ENCODE measurements around the gene BBS10. TPM values are rescaled to one million over a fixed set of nuclear protein-coding genes. Genes with fewer than 3 reads are reported as not detected.
"Not testable (repeated sequence)": the region's sequence is repeated elsewhere in the genome, so short reads cannot be mapped to it uniquely, and the experiment has no call there.

Gene BBS10
- 2.3 TPM for total RNA-seq

DNA sequence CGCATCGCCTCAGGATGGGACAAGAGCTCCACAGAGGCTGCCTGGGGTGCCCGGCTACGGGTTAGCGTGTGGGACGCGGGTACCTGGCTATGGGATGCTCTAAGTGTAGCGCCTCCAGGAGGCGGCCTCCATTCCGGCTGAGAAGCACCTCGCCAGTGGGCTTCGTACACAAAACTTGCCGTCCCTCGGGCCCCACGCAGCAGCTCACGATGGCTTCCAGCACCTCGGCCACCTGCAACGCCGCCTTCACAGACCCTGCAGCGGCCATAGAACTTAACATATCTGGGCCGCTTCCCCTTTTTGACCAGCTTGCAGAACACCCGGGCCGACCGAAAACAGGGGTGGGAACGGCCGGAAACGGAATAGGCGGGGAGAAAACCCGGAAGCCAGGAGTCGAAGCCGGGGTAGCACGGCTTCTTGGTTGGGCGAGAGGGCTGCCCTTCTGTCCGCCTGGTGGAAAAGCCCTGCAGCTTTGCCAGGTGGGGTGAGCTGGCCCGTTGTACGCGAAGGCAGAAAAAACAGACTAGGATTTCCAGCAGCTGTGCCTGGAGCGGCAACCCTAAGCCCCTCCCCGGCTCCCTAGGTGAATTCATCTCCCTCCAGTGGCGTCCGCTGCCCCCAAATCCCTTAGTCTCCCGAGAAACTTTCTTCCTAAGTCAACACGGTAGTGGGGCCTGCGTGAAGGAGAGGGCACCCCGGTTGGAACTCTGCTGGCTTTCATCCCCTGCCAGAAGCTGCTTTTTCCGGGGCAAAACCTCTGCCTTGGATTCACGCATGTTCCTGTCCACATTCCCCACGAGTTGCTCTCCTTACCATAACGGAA, at the start of gene BBS10:
Gene BBS10 (minus strand): TSS at position 337 of the 823 bp plus-strand sequence. CDS start 57 bp downstream, at position 280.
- H3K4me3 ChIP-seq (ENCODE audit: low read length) = peak within 1 kb of the TSS; percentile 57
- peaks cover 21% of the 10 kb centered on the region for H3K4me1 ChIP-seq (ENCODE audit: insufficient read depth, low read length)
- no peaks in the 10 kb centered on the region for H3K27me3 ChIP-seq (ENCODE audit: insufficient read depth, low read length)
- no peaks in the 10 kb centered on the region for H3K9me3 ChIP-seq (ENCODE audit: low read depth, low read length)

DNA sequence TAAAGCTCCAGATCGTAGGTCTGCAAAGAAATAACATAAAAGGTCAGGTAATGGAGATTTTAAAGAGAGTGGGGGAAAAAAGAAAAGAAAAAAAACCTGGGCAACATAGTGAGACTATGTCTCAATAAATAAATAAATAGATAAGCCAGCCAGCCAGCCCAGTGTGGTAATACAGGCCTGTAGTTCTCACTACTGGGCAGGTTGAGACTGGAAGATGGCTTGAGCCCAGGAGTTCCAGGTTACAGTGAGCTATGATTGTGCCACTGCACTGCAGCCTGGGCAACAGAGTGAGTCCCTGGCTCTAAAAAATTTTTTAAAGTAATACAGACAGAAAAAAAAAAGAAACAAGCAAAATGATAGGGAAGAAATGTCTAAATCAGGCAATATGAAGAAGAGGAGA, 43.2 kb upstream of the BBS10 start:
- Histone ChIP-seq H3K4me1 (ENCODE audit: insufficient read depth, low read length) (no peaks in the 10 kb centered on the region), H3K4me3 (ENCODE audit: low read length) (no peak overlapping the region)

DNA sequence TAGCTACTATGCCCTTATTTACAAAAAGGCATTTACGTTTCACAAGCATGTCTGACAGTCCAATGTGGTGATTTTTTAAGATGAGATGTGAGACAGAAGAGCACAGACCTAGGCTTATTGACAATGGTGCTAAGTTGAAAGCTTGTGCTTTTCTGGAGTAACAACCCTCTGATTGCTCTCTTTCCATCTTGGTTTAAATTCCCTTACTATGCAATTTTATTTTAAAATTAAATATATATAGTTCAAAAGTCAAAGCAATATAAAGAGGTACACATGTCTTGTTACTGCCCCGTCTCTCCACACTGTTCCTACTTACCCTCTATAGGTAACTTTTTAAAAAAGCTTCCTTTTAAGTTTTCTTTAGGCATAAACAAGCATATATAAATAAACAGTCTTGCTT, 39.4 kb upstream of the BBS10 start:
- Histone ChIP-seq H3K4me3 (ENCODE audit: low read length) (no peak overlapping the region), H3K27me3 (ENCODE audit: insufficient read depth, low read length) (no peaks in the 10 kb centered on the region), H3K9me3 (ENCODE audit: low read depth, low read length) (no peaks in the 10 kb centered on the region), H3K4me1 (ENCODE audit: insufficient read depth, low read length) (no peaks in the 10 kb centered on the region)

More for the DNA sequence above, 43.2 kb upstream of the BBS10 start:
- Histone ChIP-seq H3K27me3 (ENCODE audit: insufficient read depth, low read length) (no peaks in the 10 kb centered on the region), H3K9me3 (ENCODE audit: low read depth, low read length) (no peaks in the 10 kb centered on the region)

DNA sequence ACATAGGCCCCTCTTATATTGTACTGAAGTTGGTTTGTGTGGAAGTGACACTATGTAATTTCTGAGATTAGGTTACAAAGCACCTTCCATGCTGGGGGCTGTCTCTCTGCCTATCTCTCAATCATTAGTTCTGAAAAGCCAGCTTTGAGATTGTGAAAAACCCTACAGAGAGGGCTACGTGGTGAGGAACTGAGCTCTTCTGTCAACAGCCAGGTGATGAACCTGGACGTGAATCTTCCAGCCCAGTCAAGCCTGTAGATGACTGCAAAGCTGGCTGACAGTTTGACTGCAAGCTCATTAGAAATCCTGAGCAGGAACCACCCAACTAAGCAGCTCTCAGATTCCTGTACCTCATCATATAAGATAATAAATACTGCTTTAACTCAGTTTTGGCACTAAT, 36.3 kb upstream of the BBS10 start:
- no peak overlapping the region for H3K4me3 ChIP-seq (ENCODE audit: low read length)
- H3K27me3 ChIP-seq (ENCODE audit: insufficient read depth, low read length) = no peaks in the 10 kb centered on the region
- no peaks in the 10 kb centered on the region for H3K9me3 ChIP-seq (ENCODE audit: low read depth, low read length)
- H3K4me1 ChIP-seq (ENCODE audit: insufficient read depth, low read length) = no peaks in the 10 kb centered on the region

DNA sequence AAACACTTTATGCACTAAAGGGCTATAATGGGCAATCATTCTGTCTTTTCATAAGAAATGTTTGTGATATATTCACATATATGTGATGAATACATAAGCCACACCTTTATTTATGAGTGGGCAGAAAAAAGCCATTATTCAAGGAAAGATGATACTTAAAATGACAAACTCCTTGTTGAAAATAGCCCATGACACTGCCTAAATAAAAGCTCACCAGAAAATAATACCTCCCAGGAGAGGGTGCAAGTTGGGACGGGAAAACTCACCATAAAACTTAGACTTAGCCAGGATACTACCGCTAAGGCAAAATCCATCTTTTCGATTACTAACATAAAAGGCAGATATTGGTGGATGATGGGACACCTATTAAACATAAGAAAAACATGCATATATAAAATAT, 35.8 kb upstream of the BBS10 start:
- Histone ChIP-seq H3K4me3 (ENCODE audit: low read length) (no peak overlapping the region), H3K27me3 (ENCODE audit: insufficient read depth, low read length) (no peaks in the 10 kb centered on the region), H3K9me3 (ENCODE audit: low read depth, low read length) (no peaks in the 10 kb centered on the region), H3K4me1 (ENCODE audit: insufficient read depth, low read length) (no peaks in the 10 kb centered on the region)

DNA sequence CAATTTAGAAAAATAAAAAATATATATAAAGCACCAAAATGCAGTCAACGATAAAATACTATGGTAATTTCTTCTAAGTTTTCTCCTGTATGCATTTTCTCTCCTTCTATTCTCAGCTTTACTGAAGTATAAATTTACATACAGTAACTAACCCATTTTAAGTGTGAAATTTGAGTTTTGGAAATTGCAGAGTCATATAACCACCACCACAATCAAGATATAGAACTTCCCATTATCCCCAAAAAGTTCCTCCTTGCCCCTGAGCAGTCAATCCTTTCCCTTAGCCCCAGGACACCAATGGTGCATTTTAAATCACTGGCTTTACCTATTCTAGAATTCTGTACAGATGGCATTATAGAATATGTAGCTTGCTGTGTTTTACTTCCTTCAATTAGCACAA, 31.0 kb upstream of the BBS10 start:
- Histone ChIP-seq H3K4me1 (ENCODE audit: insufficient read depth, low read length) (no peaks in the 10 kb centered on the region), H3K4me3 (ENCODE audit: low read length) (no peak overlapping the region), H3K27me3 (ENCODE audit: insufficient read depth, low read length) (no peaks in the 10 kb centered on the region), H3K9me3 (ENCODE audit: low read depth, low read length) (no peaks in the 10 kb centered on the region)

DNA sequence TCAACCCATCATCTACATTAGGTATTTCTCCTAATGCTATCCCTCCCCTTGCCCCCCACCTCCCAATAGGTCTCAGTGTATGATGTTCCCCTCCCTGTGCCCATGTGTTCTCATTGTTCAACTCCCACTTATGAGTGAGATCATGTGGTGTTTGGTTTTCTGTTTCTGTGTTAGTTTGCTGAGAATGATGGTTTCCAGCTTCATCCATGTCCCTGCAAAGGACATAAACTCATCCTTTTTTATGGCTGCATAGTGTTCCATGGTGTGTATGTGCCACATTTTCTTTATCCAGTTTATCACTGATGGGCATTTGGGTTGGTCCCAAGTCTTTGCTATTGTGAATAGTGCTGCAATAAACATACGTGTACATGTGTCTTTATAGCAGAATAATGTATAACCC, 28.7 kb upstream of the BBS10 start:
- not testable (repeated sequence) for H3K4me3 ChIP-seq (ENCODE audit: low read length); H3K27me3 ChIP-seq (ENCODE audit: insufficient read depth, low read length); H3K4me1 ChIP-seq (ENCODE audit: insufficient read depth, low read length); H3K9me3 ChIP-seq (ENCODE audit: low read depth, low read length)

DNA sequence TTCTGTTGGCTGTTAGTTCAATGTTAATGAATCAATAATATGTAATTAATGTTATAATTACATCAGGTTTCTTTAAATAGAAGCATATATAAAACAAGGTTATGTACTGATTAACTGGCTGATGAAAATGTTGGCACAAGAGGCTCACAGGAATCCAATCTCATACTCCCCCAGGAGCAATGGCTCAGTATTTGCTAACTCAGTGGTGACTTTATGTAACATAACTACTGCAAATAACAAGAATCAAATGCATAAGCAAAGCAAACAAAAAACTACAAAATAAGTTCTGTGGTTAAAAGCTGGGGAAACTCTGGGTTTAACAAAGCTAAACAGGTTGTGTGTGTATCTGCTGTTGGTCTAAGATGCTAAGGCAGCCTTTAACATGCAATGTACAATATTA, 27.7 kb upstream of the BBS10 start:
- no peak overlapping the region for H3K4me3 ChIP-seq (ENCODE audit: low read length)
- no peaks in the 10 kb centered on the region for H3K4me1 ChIP-seq (ENCODE audit: insufficient read depth, low read length)
- H3K27me3 ChIP-seq (ENCODE audit: insufficient read depth, low read length) = no peaks in the 10 kb centered on the region
- H3K9me3 ChIP-seq (ENCODE audit: low read depth, low read length) = no peaks in the 10 kb centered on the region

DNA sequence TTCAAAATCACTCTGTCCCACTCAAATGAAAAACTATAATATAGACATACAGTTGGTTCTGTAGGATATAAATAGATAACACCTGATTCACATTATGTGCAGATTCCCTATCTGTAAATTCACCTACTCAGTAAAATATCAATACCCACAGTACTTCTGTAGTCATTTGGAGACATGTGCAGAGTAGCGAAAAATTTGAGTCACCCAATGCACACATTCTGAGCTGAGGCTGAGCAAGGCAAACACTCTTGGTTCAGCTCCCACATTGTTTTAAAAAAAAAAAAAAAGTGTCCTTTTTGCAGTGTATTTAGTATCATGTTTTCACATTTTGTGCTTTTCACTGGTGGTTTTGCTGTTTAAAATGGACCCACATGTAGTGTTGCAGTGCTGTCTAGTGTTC, 27.3 kb upstream of the BBS10 start:
- H3K9me3 ChIP-seq (ENCODE audit: low read depth, low read length) = no peaks in the 10 kb centered on the region
- H3K4me1 ChIP-seq (ENCODE audit: insufficient read depth, low read length) = no peaks in the 10 kb centered on the region
- no peaks in the 10 kb centered on the region for H3K27me3 ChIP-seq (ENCODE audit: insufficient read depth, low read length)
- no peak overlapping the region for H3K4me3 ChIP-seq (ENCODE audit: low read length)

DNA sequence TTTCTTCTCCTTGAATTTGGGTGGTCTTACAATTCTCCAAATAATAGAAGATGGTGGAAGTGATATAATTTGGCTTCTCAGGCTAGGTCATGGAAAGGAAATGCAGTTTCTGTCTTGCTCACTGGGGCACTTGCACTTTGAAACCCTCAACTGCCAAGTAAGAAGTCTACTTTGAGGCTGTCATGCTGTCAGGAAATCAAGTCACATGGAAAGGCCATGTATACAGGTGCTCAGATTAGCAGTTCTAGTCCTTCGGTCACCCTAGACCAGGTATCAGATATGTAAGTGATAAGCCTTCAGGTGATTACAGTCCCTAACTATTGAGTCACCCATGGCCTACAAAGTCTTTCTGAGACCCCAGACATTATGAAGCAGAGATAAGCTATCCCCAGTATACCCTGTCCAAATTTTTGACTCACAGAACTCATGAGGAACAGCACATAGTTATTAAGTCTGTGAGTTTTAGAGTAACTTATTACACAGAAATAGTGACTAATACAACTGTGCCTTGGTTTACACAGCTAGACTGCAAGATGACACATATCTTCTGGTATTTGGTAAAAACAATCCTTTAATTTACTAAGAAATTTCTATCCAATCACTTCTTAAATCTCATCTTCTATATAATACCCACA, 26.3 kb upstream of the BBS10 start:
- no peak overlapping the region for H3K4me3 ChIP-seq (ENCODE audit: low read length)
- no peaks in the 10 kb centered on the region for H3K9me3 ChIP-seq (ENCODE audit: low read depth, low read length)
- H3K4me1 ChIP-seq (ENCODE audit: insufficient read depth, low read length) = no peaks in the 10 kb centered on the region
- H3K27me3 ChIP-seq (ENCODE audit: insufficient read depth, low read length) = no peaks in the 10 kb centered on the region

DNA sequence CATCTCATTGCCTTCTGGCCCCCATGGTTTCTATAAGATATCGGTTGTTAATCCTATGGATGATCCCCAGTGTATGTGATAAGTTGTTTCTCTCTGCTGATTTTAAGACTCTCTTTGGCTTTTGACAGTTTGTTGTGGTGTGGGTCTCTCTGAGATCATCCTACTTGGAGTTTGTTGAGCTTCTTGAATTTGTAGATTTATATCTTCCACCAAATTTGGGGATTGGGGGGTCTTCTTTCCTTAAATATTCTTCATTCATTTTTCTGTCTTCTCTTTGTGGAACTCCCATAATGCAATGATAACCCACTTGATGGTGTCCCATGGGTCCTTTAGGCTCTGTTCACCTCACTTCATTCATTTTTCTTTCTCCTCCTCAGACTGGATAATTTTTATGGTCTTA, 20.0 kb upstream of the BBS10 start:
- Histone ChIP-seq H3K4me1 (ENCODE audit: insufficient read depth, low read length) (no peaks in the 10 kb centered on the region), H3K4me3 (ENCODE audit: low read length) (no peak overlapping the region), H3K9me3 (ENCODE audit: low read depth, low read length) (no peaks in the 10 kb centered on the region), H3K27me3 (ENCODE audit: insufficient read depth, low read length) (no peaks in the 10 kb centered on the region)

DNA sequence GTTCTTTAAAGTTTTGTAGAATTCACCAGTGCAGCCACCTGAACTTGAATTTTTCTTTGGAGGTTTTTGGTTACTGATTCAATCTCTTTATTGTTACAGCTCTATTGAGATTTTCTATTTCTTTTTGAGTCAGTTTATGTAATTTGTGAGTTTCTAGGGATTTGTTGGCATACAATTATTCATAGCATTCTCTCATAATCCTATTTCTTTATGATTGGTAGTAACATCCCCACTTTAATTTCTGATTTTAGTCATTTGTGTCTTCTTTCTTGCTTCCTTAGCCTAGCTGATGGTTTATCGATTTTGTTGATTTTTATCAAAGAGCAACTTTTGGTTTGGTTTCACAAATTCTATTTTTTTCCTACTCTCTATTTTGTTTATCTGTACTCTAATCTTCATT, 17.9 kb upstream of the BBS10 start:
- Histone ChIP-seq H3K9me3 (ENCODE audit: low read depth, low read length) (no peaks in the 10 kb centered on the region), H3K27me3 (ENCODE audit: insufficient read depth, low read length) (no peaks in the 10 kb centered on the region), H3K4me1 (ENCODE audit: insufficient read depth, low read length) (no peaks in the 10 kb centered on the region), H3K4me3 (ENCODE audit: low read length) (no peak overlapping the region)

DNA sequence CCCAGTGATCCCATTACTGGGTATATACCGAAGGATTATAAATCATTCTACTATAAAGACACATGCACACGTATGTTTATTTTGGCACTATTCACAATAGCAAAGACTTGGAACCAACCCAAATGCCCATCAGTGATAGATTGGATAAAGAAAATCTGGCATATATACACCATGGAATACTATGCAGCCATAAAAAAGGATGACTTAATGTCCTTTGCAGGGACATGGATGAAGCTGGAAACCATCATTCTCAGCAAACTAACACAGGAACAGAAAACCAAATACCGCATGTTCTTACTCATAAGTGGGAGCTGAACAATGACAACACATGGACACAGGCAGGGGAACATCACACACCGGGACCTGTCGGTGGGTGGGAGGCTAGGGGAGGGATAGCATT, 15.9 kb upstream of the BBS10 start:
- not testable (repeated sequence) for H3K4me3 ChIP-seq (ENCODE audit: low read length); H3K27me3 ChIP-seq (ENCODE audit: insufficient read depth, low read length); H3K4me1 ChIP-seq (ENCODE audit: insufficient read depth, low read length); H3K9me3 ChIP-seq (ENCODE audit: low read depth, low read length)

DNA sequence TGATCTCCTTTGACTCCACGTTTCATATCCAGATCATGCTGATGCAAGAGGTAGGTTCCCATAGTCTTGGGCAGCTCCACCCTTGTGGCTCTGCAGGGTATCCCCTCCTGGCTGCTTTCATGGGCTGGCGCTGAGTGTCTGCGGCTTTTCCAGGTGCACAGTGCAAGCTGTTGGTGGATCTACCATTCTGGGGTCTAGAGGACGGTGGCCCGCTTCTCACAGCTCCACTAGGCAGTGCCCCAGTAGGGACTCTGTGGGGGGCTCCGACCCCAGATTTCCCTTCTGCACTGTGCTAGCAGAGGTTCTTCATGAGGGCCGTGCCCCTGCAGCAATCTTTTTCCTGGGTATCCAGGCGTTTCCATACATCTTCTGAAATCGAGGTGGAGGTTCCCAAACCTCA, 12.1 kb upstream of the BBS10 start:
- no peaks in the 10 kb centered on the region for H3K9me3 ChIP-seq (ENCODE audit: low read depth, low read length)
- no peak overlapping the region for H3K4me3 ChIP-seq (ENCODE audit: low read length)
- no peaks in the 10 kb centered on the region for H3K27me3 ChIP-seq (ENCODE audit: insufficient read depth, low read length)
- H3K4me1 ChIP-seq (ENCODE audit: insufficient read depth, low read length) = no peaks in the 10 kb centered on the region

DNA sequence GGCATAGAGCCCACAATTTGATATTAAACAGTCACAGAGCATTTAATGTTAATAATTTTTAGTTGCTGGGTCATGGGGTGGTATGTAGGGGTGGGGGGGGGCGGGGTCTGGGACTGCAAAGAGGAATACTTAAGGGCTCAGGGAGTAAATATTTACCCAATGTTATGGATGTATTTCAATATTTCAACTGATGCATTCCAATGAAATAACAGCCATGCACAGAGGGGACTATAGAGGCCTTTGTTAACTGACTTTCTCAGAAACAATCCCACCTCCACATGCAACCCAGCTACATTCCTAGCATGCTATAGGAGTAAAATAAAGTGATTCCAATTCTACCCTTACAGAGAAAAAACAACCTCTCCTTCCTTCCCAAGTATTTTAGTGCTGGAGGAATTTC, 7.9 kb upstream of the BBS10 start:
- Histone ChIP-seq H3K9me3 (ENCODE audit: low read depth, low read length) (no peaks in the 10 kb centered on the region), H3K4me3 (ENCODE audit: low read length) (no peak overlapping the region), H3K4me1 (ENCODE audit: insufficient read depth, low read length) (no peaks in the 10 kb centered on the region), H3K27me3 (ENCODE audit: insufficient read depth, low read length) (no peaks in the 10 kb centered on the region)
